Ovary (tissue), 9 donors: Measurements from ENCODE around the gene BUB3. TPM values are rescaled to one million over a fixed set of nuclear protein-coding genes. Genes with fewer than 3 reads are reported as not detected.

Experiments used
- DNase-seq, 5 donors: peaks; one replicate each; pipeline ENCODE4 v3.0.0-alpha.2; 2019 to 2020
- H3K27ac ChIP-seq, 2 donors: fragments of 200-600 bp; one replicate each; pipeline versions ENCODE4 v1.5.1 to v1.8.0; 2019 to 2022
- H3K27me3 ChIP-seq: fragments of 200-600 bp; one replicate; pipeline ENCODE4 v1.8.0; 2022
- H3K36me3 ChIP-seq: fragments of 200-600 bp; sonication (generic); one replicate; pipeline ENCODE4 v1.5.1; 2019
- H3K4me1 ChIP-seq: one replicate; pipeline ENCODE4 v1.8.1; 2013; ENCODE audit warnings: mild to moderate bottlenecking, moderate library complexity; ENCODE audit not compliant: insufficient read depth
- H3K4me3 ChIP-seq: fragments of 200-600 bp; sonication (generic); one replicate; pipeline ENCODE4 v1.5.1; 2017
- H3K9me3 ChIP-seq, 2 donors: fragments of 200-600 bp in 1 of 2; sonication (generic) in 1 of 2; one replicate each; pipeline versions ENCODE4 v1.5.1 to v1.8.1; 2013 to 2019; ENCODE audit warnings: mild to moderate bottlenecking in 1 of 2, moderate library complexity in 1 of 2
- CTCF ChIP-seq, 3 donors: fragments of 450-650 bp in 2 of 3; fragments of 200-600 bp in 1 of 3; IDR thresholded peaks; one replicate each; pipeline versions ENCODE4 v1.5.1 to v1.8.0; 2016 to 2022; ENCODE audit warnings: antibody characterized with exemption in 3 of 3, mild to moderate bottlenecking in 1 of 3
- EP300 ChIP-seq: sonication (generic); formaldehyde crosslinking; IDR thresholded peaks from one replicate; pipeline ENCODE4 v1.6.1; 2017; ENCODE audit warnings: antibody characterized with exemption
- POLR2A ChIP-seq: fragments of 450-650 bp; IDR thresholded peaks from one replicate; pipeline ENCODE4 v1.6.1; 2017; ENCODE audit warnings: antibody characterized with exemption, mild to moderate bottlenecking, moderate library complexity
- WGBS, 3 donors: extraction: QIAGEN DNeasy Blood & Tissue Kit in 1 of 3; methylation state at CpG; one replicate each; pipeline versions ENCODE4 v1.1.5 to v1.1.7; 2013 to 2017; 5-methylcytosine and 5-hydroxymethylcytosine counted together
- intact Hi-C, 4 donors: fragments of 100-400 bp; cut with DNase I; formaldehyde crosslinking; loops; one replicate each; pipeline versions ENCODE4 v1.11.0 to v1.15.1; 2022 to 2023
- polyA plus RNA-seq, 2 donors: library from polyadenylated mRNA; stranded (reverse); fragments of 200-250 nt in 1 of 2; fragments of 350-450 nt in 1 of 2; fragmentation: Illumina TruSeq in 1 of 2; extraction: RNeasy Lipid Tissue Mini Kit (QIAGEN cat#74804) in 1 of 2; gene quantifications; one replicate each; pipeline ENCODE4 v1.2.3, GENCODE V29; 2013 to 2014
- total RNA-seq, 7 donors: library from RNA; depleted of rRNA in 2 of 7; stranded (reverse); fragments of >200 nt in 2 of 7; fragmentation: NEBNext Ultra II Directional in 3 of 7; extraction: Animal tissue kit (Norgen Biotek cat#: 25700) in 3 of 7; gene quantifications; one replicate each; pipeline versions ENCODE4 v1.1.0 to v1.2.4, GENCODE V29; 2016 to 2023
- donor health status: DM: no; HTN: no; CAD: no; lungs with moderate emphysema.
- donor health status: DM: no; HTN: no; CAD: no.
- donor health status: Bipolar disorder and iron deficiency.
- donor health status: DM: yes; HTN: yes; CAD: no.
- donor health status: DM: no; HTN: no; CAD: no.
- donor health status: DM: yes; HTN: yes; CAD: no.

BUB3 gene
- total and polyA plus RNA-seq, 9 donors: 54.8 to 63.1 (median 59.9) TPM

GRCh38 chr10:123143162-123143824 lies 10.9 kb upstream of the BUB3 start:
- intact Hi-C loops: no loop called here
- 4 to 6% (median 4%) methylated on average over 30 to 33 of the region's 33 CpGs for WGBS, 3 donors
- no peak for DNase-seq

GRCh38 chr10:123143825-123144168 lies 10.4 kb upstream of the BUB3 start:
- H3K27me3 ChIP-seq: peaks cover 13% of the 10 kb centered on the region
- H3K4me3 ChIP-seq: no peak overlapping the region
- intact Hi-C loops: no loop called here
- WGBS, 3 donors: 7 to 16% (median 10%) methylated on average over 10 of the region's 10 CpGs
- H3K27ac ChIP-seq: no peak overlapping the region
- TF ChIP-seq POLR2A: no peak
- TF ChIP-seq CTCF (IDR thresholded peaks at IDR 0.05): no peak
- no peak for TF ChIP-seq EP300
- no peaks in the 10 kb centered on the region for H3K4me1 ChIP-seq
- no peaks in the 10 kb centered on the region for H3K36me3 ChIP-seq
- H3K9me3 ChIP-seq: no peaks in the 10 kb centered on the region
- no peak for DNase-seq

More at GRCh38 chr10:123143162-123143824, 10.9 kb upstream of the BUB3 start:
- Histone ChIP-seq H3K4me3 (no peak overlapping the region), H3K27me3 (peaks cover 13% of the 10 kb centered on the region), H3K4me1 (no peaks in the 10 kb centered on the region), H3K9me3 (no peaks in the 10 kb centered on the region), H3K36me3 (no peaks in the 10 kb centered on the region), H3K27ac (no peak overlapping the region)
- TF ChIP-seq CTCF (IDR thresholded peaks at IDR 0.05) (no peak), POLR2A (no peak), EP300 (no peak)

- no peaks in the 10 kb centered on the region for H3K9me3 ChIP-seq
- H3K27me3 ChIP-seq: peaks cover 11% of the 10 kb centered on the region
- intact Hi-C loops: no loop called here
- WGBS, 3 donors: 2 to 4% (median 3%) methylated on average over 29 of the region's 29 CpGs
- H3K36me3 ChIP-seq: no peaks in the 10 kb centered on the region
- TF ChIP-seq CTCF (IDR thresholded peaks at IDR 0.05) (no peak), POLR2A (no peak), EP300 (no peak)
- H3K4me3 ChIP-seq: no peak overlapping the region
- no peaks in the 10 kb centered on the region for H3K4me1 ChIP-seq
- no peak for DNase-seq
- H3K27ac ChIP-seq: no peak overlapping the region
Measured at GRCh38 chr10:123144697-123145541, 9.3 kb upstream of the BUB3 start.

GRCh38 chr10:123145542-123146012 lies 8.6 kb upstream of the BUB3 start:
- peaks cover 13% of the 10 kb centered on the region for H3K27me3 ChIP-seq
- WGBS, 3 donors: 4 to 7% (median 4%) methylated on average over 14 of the region's 14 CpGs
- H3K27ac ChIP-seq: no peak overlapping the region
- H3K4me3 ChIP-seq: no peak overlapping the region
- intact Hi-C loops: no loop called here
- TF ChIP-seq POLR2A: no peak
- TF ChIP-seq EP300: no peak
- TF ChIP-seq CTCF (IDR thresholded peaks at IDR 0.05): no peak
- H3K9me3 ChIP-seq: no peaks in the 10 kb centered on the region
- no peaks in the 10 kb centered on the region for H3K4me1 ChIP-seq
- H3K36me3 ChIP-seq: no peaks in the 10 kb centered on the region
- DNase-seq: no peak
